Measurements from ENCODE around the gene SLC35A5.
"Not testable (repeated sequence)": the region's sequence is repeated elsewhere in the genome, so short reads cannot be mapped to it uniquely, and the experiment has no call there.

The SLC35A5 gene

DNA sequence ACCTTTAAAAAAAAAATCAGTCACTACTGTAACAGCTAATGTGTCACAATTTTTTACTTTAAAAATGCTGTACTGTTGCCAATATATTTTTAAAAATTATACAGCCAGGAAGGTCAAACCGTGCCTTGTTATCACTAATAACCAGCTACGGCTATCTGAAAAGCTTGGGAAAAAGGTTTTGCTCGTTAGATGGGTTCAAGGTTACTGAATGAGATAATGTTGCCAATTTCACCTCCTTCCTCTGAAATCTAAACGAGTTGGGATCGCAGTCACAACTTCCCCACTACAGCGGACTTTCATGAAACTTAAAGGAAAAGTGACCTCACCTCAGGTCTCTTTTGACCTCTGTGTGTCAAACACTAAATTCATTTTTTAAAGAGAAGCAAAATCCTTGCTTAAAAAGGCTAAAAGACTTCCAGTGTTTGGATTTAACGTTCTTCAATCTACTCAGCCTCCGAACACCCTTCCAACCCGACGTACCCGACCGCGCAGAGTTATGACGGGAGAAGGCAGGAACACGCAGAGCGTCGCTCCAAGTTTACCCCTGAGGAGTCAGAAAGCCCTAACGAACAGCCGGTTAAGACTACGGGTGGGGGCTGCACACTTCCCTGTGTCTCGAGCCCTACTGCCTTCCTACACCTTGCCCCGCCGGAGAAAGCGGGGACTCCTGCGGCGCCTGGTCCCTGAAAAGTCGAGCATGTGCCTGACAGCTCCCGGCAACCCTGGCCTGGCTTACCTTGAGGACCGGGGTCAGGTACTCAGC, 943 bp upstream of the SLC35A5 start:
- DNase-seq, result peak; percentile 72
- Histone ChIP-seq H3K27ac (ENCODE audit: low read length) (peak overlapping the region; percentile 83), H3K79me2 (ENCODE audit: low read length) (peaks cover 57% of the 10 kb centered on the region)

DNA sequence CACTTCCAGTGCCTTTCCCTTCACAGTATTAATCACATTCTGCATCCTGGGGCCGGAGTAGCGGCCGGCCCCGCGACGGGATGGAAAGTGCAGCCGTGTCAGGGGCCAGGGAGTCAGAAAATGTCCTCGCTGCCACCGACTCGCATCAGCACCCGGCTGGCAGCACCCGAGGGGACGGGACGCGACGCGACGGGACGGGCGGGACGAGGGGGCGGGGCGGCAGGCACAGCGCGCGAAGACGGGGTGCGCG, 436 bp upstream of the SLC35A5 start:
- peak overlapping the region; percentile 98 for H3K4me3 ChIP-seq (ENCODE audit: low read length)
- peak overlapping the region; percentile 78 for H2AFZ ChIP-seq (ENCODE audit: low read length)
- DNase-seq, result no peak
- no peaks in the 10 kb centered on the region for H3K9me2 ChIP-seq (replicated peaks; ENCODE audit: insufficient read depth, low read length)
- no peaks in the 10 kb centered on the region; the same call in 1 of the 2 replicates for H3K36me3 ChIP-seq (replicated peaks; ENCODE audit: insufficient read depth, low read length)
- peak overlapping the region; percentile 77; the same call in 1 of the 2 replicates for H3K4me2 ChIP-seq (ENCODE audit: low read depth, low read length)
- no peaks in the 10 kb centered on the region for H3K27me3 ChIP-seq (replicated peaks; ENCODE audit: insufficient read depth, low read length)
- no peaks in the 10 kb centered on the region for H4K20me1 ChIP-seq (ENCODE audit: insufficient read depth, low read length)
- peak overlapping the region; percentile 83 for H3K27ac ChIP-seq (ENCODE audit: low read length)
- peaks cover 19% of the 10 kb centered on the region for H3K4me1 ChIP-seq (ENCODE audit: low read length)
- peak overlapping the region; percentile 89 for H3K9ac ChIP-seq (ENCODE audit: low read length)
- TF ChIP-seq EZH2 (optimal IDR thresholded peaks at IDR 0.05; ENCODE audit: low read depth, low read length), result no peak
- TF ChIP-seq, protein P1, sequence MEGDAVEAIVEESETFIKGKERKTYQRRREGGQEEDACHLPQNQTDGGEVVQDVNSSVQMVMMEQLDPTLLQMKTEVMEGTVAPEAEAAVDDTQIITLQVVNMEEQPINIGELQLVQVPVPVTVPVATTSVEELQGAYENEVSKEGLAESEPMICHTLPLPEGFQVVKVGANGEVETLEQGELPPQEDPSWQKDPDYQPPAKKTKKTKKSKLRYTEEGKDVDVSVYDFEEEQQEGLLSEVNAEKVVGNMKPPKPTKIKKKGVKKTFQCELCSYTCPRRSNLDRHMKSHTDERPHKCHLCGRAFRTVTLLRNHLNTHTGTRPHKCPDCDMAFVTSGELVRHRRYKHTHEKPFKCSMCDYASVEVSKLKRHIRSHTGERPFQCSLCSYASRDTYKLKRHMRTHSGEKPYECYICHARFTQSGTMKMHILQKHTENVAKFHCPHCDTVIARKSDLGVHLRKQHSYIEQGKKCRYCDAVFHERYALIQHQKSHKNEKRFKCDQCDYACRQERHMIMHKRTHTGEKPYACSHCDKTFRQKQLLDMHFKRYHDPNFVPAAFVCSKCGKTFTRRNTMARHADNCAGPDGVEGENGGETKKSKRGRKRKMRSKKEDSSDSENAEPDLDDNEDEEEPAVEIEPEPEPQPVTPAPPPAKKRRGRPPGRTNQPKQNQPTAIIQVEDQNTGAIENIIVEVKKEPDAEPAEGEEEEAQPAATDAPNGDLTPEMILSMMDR (IDR thresholded peaks at IDR 0.05; ENCODE audit: low read length), result no peak
- no peak for TF ChIP-seq EZH2phosphoT487 (IDR thresholded peaks at IDR 0.05; ENCODE audit: low read length)
- peaks cover 17% of the 10 kb centered on the region for H3F3A ChIP-seq (ENCODE audit: insufficient read depth, low read length)
- no peaks in the 10 kb centered on the region for H3K9me3 ChIP-seq (replicated peaks; ENCODE audit: insufficient read depth, low read length)
- peaks cover 55% of the 10 kb centered on the region for H3K79me2 ChIP-seq (ENCODE audit: low read length)

More for the DNA sequence above, 943 bp upstream of the SLC35A5 start:
- Histone ChIP-seq H3F3A (ENCODE audit: insufficient read depth, low read length) (peaks cover 17% of the 10 kb centered on the region), H3K4me3 (ENCODE audit: low read length) (peak overlapping the region; percentile 98), H3K9ac (ENCODE audit: low read length) (peak overlapping the region; percentile 89), H3K36me3 (replicated peaks; ENCODE audit: insufficient read depth, low read length) (no peaks in the 10 kb centered on the region; the same call in 1 of the 2 replicates), H4K20me1 (ENCODE audit: insufficient read depth, low read length) (no peaks in the 10 kb centered on the region), H3K9me2 (replicated peaks; ENCODE audit: insufficient read depth, low read length) (no peaks in the 10 kb centered on the region), H3K9me3 (replicated peaks; ENCODE audit: insufficient read depth, low read length) (no peaks in the 10 kb centered on the region), H3K4me1 (ENCODE audit: low read length) (peaks cover 19% of the 10 kb centered on the region), H3K4me2 (ENCODE audit: low read depth, low read length) (peak overlapping the region; percentile 77), H3K27me3 (replicated peaks; ENCODE audit: insufficient read depth, low read length) (no peaks in the 10 kb centered on the region), H2AFZ (ENCODE audit: low read length) (peak overlapping the region; percentile 78)
- TF ChIP-seq EZH2phosphoT487 (IDR thresholded peaks at IDR 0.05; ENCODE audit: low read length), result no peak
- TF ChIP-seq, protein P1 (IDR thresholded peaks at IDR 0.05; ENCODE audit: low read length), result no peak
- no peak for TF ChIP-seq EZH2 (optimal IDR thresholded peaks at IDR 0.05; ENCODE audit: low read depth, low read length)

DNA sequence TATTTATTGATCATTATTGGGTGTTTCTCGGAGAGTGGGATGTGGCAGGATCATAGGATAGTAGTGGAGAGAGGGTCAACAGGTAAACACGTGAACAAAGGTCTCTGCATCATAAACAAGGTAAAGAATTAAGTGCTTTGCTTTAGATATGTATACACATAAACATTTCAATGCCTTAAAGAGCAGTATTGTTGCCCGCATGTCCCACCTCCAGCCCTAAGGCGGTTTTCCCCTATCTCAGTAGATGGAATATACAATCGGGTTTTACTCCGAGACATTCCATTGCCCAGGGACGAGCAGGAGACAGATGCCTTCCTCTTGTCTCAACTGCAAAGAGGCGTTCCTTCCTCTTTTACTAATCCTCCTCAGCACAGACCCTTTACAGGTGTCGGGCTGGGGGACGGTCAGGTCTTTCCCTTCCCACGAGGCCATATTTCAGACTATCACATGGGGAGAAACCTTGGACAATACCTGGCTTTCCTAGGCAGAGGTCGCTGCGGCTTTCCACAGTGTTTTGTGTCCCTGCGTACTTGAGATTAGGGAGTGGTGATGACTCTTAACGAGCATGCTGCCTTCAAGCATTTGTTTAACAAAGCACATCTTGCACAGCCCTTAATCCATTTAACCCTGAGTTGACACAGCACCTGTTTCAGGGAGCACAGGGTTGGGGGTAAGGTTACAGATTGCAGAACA, 2.5 kb downstream of the SLC35A5 start:
- H3K4me1 ChIP-seq (ENCODE audit: low read length), result peaks cover 15% of the 10 kb centered on the region
- not testable (repeated sequence) for H3K4me2 ChIP-seq (ENCODE audit: low read depth, low read length); H4K20me1 ChIP-seq (ENCODE audit: insufficient read depth, low read length); H3K4me3 ChIP-seq (ENCODE audit: low read length); DNase-seq; H3K9me2 ChIP-seq (replicated peaks; ENCODE audit: insufficient read depth, low read length); H3K36me3 ChIP-seq (replicated peaks; ENCODE audit: insufficient read depth, low read length); H3K9ac ChIP-seq (ENCODE audit: low read length); H3K27ac ChIP-seq (ENCODE audit: low read length); H3K9me3 ChIP-seq (replicated peaks; ENCODE audit: insufficient read depth, low read length); H2AFZ ChIP-seq (ENCODE audit: low read length); H3K27me3 ChIP-seq (replicated peaks; ENCODE audit: insufficient read depth, low read length)
- H3K79me2 ChIP-seq (ENCODE audit: low read length), result peaks cover 28% of the 10 kb centered on the region
- H3F3A ChIP-seq (ENCODE audit: insufficient read depth, low read length), result peaks cover 17% of the 10 kb centered on the region

DNA sequence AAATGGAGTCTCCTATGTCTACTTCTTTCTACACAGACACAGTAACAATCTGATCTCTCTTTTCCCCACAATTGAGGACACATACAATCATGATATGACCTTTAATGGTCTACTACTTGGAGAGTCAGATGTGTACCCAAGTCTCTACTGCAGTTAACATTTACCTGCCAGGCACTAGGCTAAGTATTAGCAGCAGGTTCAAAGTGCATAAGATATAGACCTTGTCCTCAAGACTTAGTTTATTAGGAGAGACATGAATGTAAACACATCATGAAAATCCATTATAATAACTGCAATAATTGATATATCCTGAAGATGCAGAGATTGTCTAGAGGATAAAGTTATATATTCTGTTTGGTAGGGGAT, 3.1 kb downstream of the SLC35A5 start:
- no peak for DNase-seq
- H3K9ac ChIP-seq (ENCODE audit: low read length), result no peak overlapping the region
- TF ChIP-seq EZH2 (optimal IDR thresholded peaks at IDR 0.05; ENCODE audit: low read depth, low read length), result no peak
- TF ChIP-seq EZH2phosphoT487 (IDR thresholded peaks at IDR 0.05; ENCODE audit: low read length), result no peak
- TF ChIP-seq, protein P1 (IDR thresholded peaks at IDR 0.05; ENCODE audit: low read length), result no peak
- no peaks in the 10 kb centered on the region for H3K9me2 ChIP-seq (replicated peaks; ENCODE audit: insufficient read depth, low read length)
- H2AFZ ChIP-seq (ENCODE audit: low read length), result no peak overlapping the region
- H4K20me1 ChIP-seq (ENCODE audit: insufficient read depth, low read length), result no peaks in the 10 kb centered on the region
- H3K4me1 ChIP-seq (ENCODE audit: low read length), result peaks cover 10% of the 10 kb centered on the region
- H3K27ac ChIP-seq (ENCODE audit: low read length), result no peak overlapping the region
- no peak overlapping the region for H3K4me3 ChIP-seq (ENCODE audit: low read length)
- H3K79me2 ChIP-seq (ENCODE audit: low read length), result peaks cover 23% of the 10 kb centered on the region
- H3F3A ChIP-seq (ENCODE audit: insufficient read depth, low read length), result peaks cover 17% of the 10 kb centered on the region
- H3K27me3 ChIP-seq (replicated peaks; ENCODE audit: insufficient read depth, low read length), result no peaks in the 10 kb centered on the region
- no peaks in the 10 kb centered on the region for H3K9me3 ChIP-seq (replicated peaks; ENCODE audit: insufficient read depth, low read length)
- H3K36me3 ChIP-seq (replicated peaks; ENCODE audit: insufficient read depth, low read length), result no peaks in the 10 kb centered on the region
- H3K4me2 ChIP-seq (ENCODE audit: low read depth, low read length), result no peak overlapping the region
